Astrocyte (in vitro differentiated cells and primary cell): Measurements from ENCODE around the gene DPEP1. TPM values are rescaled to one million over a fixed set of nuclear protein-coding genes. Genes with fewer than 3 reads are reported as not detected.
A peak's percentile ranks its signal among the peaks of the same experiment; 100 is the strongest.

Source experiments
- DNase-seq: peaks from one replicate; pipeline ENCODE4 v3.0.0-alpha.2; 2010; ENCODE audit warnings: low read depth
- FAIRE-seq: peaks from 2 replicates; lab custom pipeline; 2011; peaks lifted over from hg19 to GRCh38; lab: Jason Lieb, UNC
- H2AFZ ChIP-seq: 2 replicates; pipeline ENCODE4 v1.6.0; 2012; ENCODE audit warnings: low read depth, low read length, inconsistent platforms
- H3K27ac ChIP-seq: 2 replicates; pipeline ENCODE4 v1.5.1; 2011; ENCODE audit warnings: low read depth, low read length, inconsistent platforms
- H3K27me3 ChIP-seq: 2 replicates; pipeline ENCODE4 v1.6.0; 2011; ENCODE audit warnings: low read length, inconsistent platforms; ENCODE audit not compliant: insufficient read depth
- H3K36me3 ChIP-seq: 2 replicates; pipeline ENCODE4 v1.5.1; 2011; ENCODE audit warnings: low read length, inconsistent platforms; ENCODE audit not compliant: insufficient read depth
- H3K4me1 ChIP-seq: 2 replicates; pipeline ENCODE4 v1.5.1; 2011; ENCODE audit warnings: low read length, inconsistent platforms; ENCODE audit not compliant: insufficient read depth
- H3K4me2 ChIP-seq: 2 replicates; pipeline ENCODE4 v1.6.0; 2012; ENCODE audit warnings: low read length, inconsistent platforms
- H3K4me3 ChIP-seq: 2 replicates; pipeline ENCODE4 v1.5.1; 2011; ENCODE audit warnings: low read depth, mild to moderate bottlenecking, low read length, inconsistent platforms; ENCODE audit not compliant: insufficient read depth
- H3K79me2 ChIP-seq: 2 replicates; pipeline ENCODE4 v1.6.0; 2012; ENCODE audit warnings: mild to moderate bottlenecking, low read length, inconsistent platforms; ENCODE audit not compliant: insufficient read depth
- H3K9ac ChIP-seq: 2 replicates; pipeline ENCODE4 v1.6.0; 2012; ENCODE audit warnings: mild to moderate bottlenecking, low read length, inconsistent platforms
- H3K9me3 ChIP-seq: 2 replicates; pipeline ENCODE4 v1.5.1; 2012; ENCODE audit warnings: low read depth, mild to moderate bottlenecking, low read length, inconsistent platforms; ENCODE audit not compliant: insufficient read depth
- H4K20me1 ChIP-seq: 2 replicates; pipeline ENCODE4 v1.6.0; 2012; ENCODE audit warnings: low read length, inconsistent platforms; ENCODE audit not compliant: insufficient read depth
- H3K27ac Mint-ChIP-seq: one replicate; pipeline ENCODE4 v1.8.0; 2021; ENCODE audit warnings: mild to moderate bottlenecking, mixed read lengths; ENCODE audit not compliant: unreplicated experiment
- H3K27me3 Mint-ChIP-seq: one replicate; pipeline ENCODE4 v1.8.0; 2021; ENCODE audit warnings: low read depth, mixed read lengths; ENCODE audit not compliant: unreplicated experiment
- H3K36me3 Mint-ChIP-seq: one replicate; pipeline ENCODE4 v1.8.0; 2021; ENCODE audit warnings: low read depth, mixed read lengths; ENCODE audit not compliant: unreplicated experiment
- H3K4me1 Mint-ChIP-seq: one replicate; pipeline ENCODE4 v1.8.0; 2021; ENCODE audit warnings: low read depth, mixed read lengths; ENCODE audit not compliant: unreplicated experiment
- H3K4me3 Mint-ChIP-seq: one replicate; pipeline ENCODE4 v1.8.0; 2021; ENCODE audit warnings: mild to moderate bottlenecking, moderate library complexity, mixed read lengths; ENCODE audit not compliant: unreplicated experiment
- H3K9me3 Mint-ChIP-seq: one replicate; pipeline ENCODE4 v1.8.0; 2021; ENCODE audit warnings: mild to moderate bottlenecking, mixed read lengths; ENCODE audit not compliant: unreplicated experiment
- EZH2 ChIP-seq: IDR thresholded peaks from 2 replicates; pipeline ENCODE4 v1.6.1; 2012; ENCODE audit warnings: mild to moderate bottlenecking, low read length, inconsistent platforms; ENCODE audit not compliant: insufficient read depth
- total RNA-seq: library from RNA; stranded (reverse); gene quantifications from 2 replicates; pipeline ENCODE4 v1.2.1, GENCODE V29; 2021
- TF ChIP-seq, protein P1 (sequence below): IDR thresholded peaks from 2 replicates; pipeline ENCODE4 v1.5.1; 2011; ENCODE audit warnings: low read depth, mild to moderate bottlenecking, inconsistent platforms, low read length, moderate library complexity; ENCODE audit not compliant: insufficient read depth

The DPEP1 gene
- total RNA-seq, 1 donor from 2014 or later = 0.11 TPM

DNA sequence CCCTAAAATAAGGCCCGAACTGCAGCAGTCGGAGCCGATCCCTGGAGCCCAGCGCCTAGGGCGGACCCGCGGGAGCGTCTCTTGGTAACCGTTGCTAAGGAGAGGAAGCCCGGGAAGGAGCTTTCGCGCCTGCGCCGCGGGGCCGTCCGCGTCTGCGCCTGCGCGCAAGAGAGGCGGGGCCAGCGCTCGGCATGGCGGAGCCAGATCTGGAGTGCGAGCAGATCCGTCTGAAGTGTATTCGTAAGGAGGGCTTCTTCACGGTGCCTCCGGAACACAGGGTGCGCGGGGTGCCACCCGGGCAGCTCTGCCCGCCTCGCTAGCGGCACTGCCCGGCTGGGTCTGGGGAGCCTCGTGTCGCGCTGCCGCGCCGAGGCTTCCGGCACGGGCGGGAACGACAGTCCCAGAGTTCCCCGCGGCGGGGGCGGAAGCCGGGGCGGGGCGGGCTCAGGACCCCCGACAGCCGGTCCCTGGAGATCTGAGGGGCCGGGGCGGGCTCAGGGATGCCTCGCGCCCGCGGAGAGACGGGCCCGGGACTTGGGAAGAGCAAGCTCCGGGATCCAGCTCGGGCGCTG lies 73.2 kb downstream of the DPEP1 start, which contains the start of gene CDK10:
Gene CDK10, plus strand, starts transcription at position 170 of the 572 bp plus-strand sequence. Its CDS starts 22 bp downstream, at position 192.
- TF ChIP-seq, protein P1, sequence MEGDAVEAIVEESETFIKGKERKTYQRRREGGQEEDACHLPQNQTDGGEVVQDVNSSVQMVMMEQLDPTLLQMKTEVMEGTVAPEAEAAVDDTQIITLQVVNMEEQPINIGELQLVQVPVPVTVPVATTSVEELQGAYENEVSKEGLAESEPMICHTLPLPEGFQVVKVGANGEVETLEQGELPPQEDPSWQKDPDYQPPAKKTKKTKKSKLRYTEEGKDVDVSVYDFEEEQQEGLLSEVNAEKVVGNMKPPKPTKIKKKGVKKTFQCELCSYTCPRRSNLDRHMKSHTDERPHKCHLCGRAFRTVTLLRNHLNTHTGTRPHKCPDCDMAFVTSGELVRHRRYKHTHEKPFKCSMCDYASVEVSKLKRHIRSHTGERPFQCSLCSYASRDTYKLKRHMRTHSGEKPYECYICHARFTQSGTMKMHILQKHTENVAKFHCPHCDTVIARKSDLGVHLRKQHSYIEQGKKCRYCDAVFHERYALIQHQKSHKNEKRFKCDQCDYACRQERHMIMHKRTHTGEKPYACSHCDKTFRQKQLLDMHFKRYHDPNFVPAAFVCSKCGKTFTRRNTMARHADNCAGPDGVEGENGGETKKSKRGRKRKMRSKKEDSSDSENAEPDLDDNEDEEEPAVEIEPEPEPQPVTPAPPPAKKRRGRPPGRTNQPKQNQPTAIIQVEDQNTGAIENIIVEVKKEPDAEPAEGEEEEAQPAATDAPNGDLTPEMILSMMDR = no peak
- TF ChIP-seq EZH2 = no peak
- H3K9me3 Mint-ChIP-seq = peaks cover 15% of the 10 kb centered on the region
- no peak for FAIRE-seq
- Histone ChIP-seq H3K4me3 (peak within 1 kb of the TSS; percentile 78), H3K79me2 (peaks cover 25% of the 10 kb centered on the region), H3K27me3 (no peaks in the 10 kb centered on the region), H3K9ac (peak within 1 kb of the TSS; percentile 87), H3K36me3 (peaks cover 5% of the 10 kb centered on the region), H3K27ac (peak within 1 kb of the TSS; percentile 81), H2AFZ (peak within 1 kb of the TSS; percentile 85), H3K4me1 (peaks cover 10% of the 10 kb centered on the region), H3K4me2 (peak within 1 kb of the TSS; percentile 99), H3K9me3 (peaks cover 3% of the 10 kb centered on the region), H4K20me1 (peaks cover 14% of the 10 kb centered on the region)
- H3K36me3 Mint-ChIP-seq = peaks cover 21% of the 10 kb centered on the region
- peaks cover 4% of the 10 kb centered on the region for H3K4me1 Mint-ChIP-seq
- peak within 1 kb of the TSS; percentile 94 for H3K4me3 Mint-ChIP-seq
- H3K27ac Mint-ChIP-seq = peak within 1 kb of the TSS; percentile 85
- DNase-seq = peak; percentile 67
- H3K27me3 Mint-ChIP-seq = no peaks in the 10 kb centered on the region

DNA sequence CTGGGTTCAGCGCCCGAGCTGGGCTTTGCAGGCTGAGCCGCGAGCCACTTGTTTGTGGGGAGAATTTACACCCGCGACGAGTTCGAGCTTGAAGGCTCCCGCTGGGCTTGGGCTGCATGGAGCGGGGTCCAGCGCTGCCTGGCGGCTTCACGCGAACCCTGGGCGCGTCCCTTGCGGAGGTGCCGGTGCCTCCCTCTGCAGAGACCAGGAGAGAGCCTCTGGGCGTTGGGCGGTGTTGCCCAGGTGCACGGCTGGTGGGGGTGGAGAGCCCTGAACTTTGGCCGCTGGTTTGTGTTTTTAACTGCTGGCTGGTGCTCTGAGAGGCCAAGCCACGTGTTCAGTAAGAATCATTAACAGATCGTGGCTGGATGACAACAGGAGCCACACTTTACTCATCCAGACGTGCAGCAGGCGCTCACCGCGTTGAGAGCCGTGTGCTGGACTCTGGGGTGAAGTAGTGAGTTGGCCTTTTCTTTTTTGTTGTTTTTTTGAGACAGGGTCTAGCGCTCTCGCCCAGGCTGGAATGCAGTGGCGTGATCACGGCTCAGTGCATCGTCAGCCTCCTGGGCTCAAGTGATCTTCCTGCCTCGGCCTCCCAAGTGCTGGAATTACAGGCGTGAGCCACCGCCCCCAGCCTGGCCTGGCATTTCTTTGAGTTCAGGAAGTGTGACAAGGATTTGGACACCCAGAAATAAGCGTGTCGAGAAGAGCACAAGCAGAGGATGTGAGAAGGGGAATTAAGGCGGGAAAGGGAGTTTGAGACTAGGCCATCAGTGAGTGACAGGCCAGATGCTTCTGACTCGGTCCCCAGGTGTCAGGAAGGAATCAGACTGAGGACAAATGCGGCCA lies 73.9 kb downstream of the DPEP1 start:
- H3K79me2 ChIP-seq = peaks cover 25% of the 10 kb centered on the region
- peak overlapping the region; percentile 99 for H3K4me2 ChIP-seq
- H3K36me3 ChIP-seq = peaks cover 5% of the 10 kb centered on the region
- Mint-ChIP-seq H3K4me3 (peak overlapping the region; percentile 94), H3K9me3 (peaks cover 15% of the 10 kb centered on the region), H3K4me1 (peaks cover 4% of the 10 kb centered on the region), H3K36me3 (peaks cover 20% of the 10 kb centered on the region), H3K27ac (peak overlapping the region; percentile 85), H3K27me3 (no peaks in the 10 kb centered on the region)
- peak overlapping the region; percentile 87 for H3K9ac ChIP-seq
- FAIRE-seq = no peak
- no peak for TF ChIP-seq EZH2
- TF ChIP-seq, protein P1 = no peak
- H3K27ac ChIP-seq = peak overlapping the region; percentile 81
- H3K4me1 ChIP-seq = peaks cover 10% of the 10 kb centered on the region
- H4K20me1 ChIP-seq = peaks cover 14% of the 10 kb centered on the region
- no peaks in the 10 kb centered on the region for H3K27me3 ChIP-seq
- H3K9me3 ChIP-seq = peaks cover 3% of the 10 kb centered on the region
- peak overlapping the region; percentile 85 for H2AFZ ChIP-seq
- peak; percentile 52 for DNase-seq
- H3K4me3 ChIP-seq = peak overlapping the region; percentile 78

Other genes with a start within 250 kb of the DPEP1 start
- gene ANKRD11, start 123.1 kb upstream of the DPEP1 start, total RNA-seq = 213 TPM in 2 replicates
- 86.5 and 96.1 TPM in 2 replicates for gene SPG7, start 105.2 kb upstream of the DPEP1 start, total RNA-seq
- 1,200 and 1,239 TPM in 2 replicates for gene RPL13, start 53.0 kb upstream of the DPEP1 start, total RNA-seq
- gene CPNE7, start 37.9 kb upstream of the DPEP1 start, total RNA-seq = 6.7 and 7.5 TPM in 2 replicates
- gene CHMP1A, start 44.1 kb downstream of the DPEP1 start, total RNA-seq = 84.2 and 85.7 TPM in 2 replicates
- gene SPATA33, start 44.2 kb downstream of the DPEP1 start, total RNA-seq = 11.8 and 12.3 TPM in 2 replicates
- 40.5 and 41.7 TPM in 2 replicates for gene CDK10, start 73.0 kb downstream of the DPEP1 start, total RNA-seq
- 9.8 and 10.8 TPM in 2 replicates for gene SPATA2L, start 88.1 kb downstream of the DPEP1 start, total RNA-seq
- 11.3 and 12.4 TPM in 2 replicates for gene VPS9D1, start 107.3 kb downstream of the DPEP1 start, total RNA-seq
- gene ZNF276, start 107.9 kb downstream of the DPEP1 start, total RNA-seq = 21.6 and 22.2 TPM in 2 replicates
- gene FANCA, start 203.0 kb downstream of the DPEP1 start, total RNA-seq = 6.1 and 6.3 TPM in 2 replicates
- gene SPIRE2, start 214.8 kb downstream of the DPEP1 start, total RNA-seq = 2.6 and 3.2 TPM in 2 replicates